ENCODE results near the gene ZNF281. TPM values are rescaled to one million over a fixed set of nuclear protein-coding genes. Genes with fewer than 3 reads are reported as not detected.

ZNF281 gene
- total RNA-seq, 4 donors from 2014 or later: 15.3 to 24.7 (median 18.5) TPM

DNA sequence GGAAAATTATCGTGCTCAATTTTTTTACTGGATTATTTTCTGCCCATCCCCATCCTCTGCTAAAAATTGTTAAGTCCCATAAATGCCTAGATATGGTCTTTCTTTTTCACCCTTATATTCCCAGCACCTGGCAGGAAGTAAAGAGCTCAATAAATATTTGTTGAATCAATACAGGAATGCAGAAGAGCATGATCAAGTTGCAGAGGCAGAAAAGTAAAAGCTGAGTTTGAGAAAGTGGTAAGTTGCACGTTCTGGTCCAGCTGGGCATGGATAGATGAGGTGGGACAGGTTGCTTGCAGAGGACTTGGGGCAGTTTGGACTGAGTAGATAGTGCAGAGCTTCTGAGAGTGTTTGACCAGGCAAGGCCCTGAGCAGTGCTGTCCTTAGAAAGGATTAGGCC lies 40.1 kb downstream of the ZNF281 start:
- intact Hi-C loops (cut with DNase I; ENCODE audit: low total_unique reads): no loop called here
- Histone ChIP-seq H3K27ac (no peak overlapping the region), H3K4me3 (no peak overlapping the region), H3K27me3 (no peaks in the 10 kb centered on the region), H3K36me3 (no peaks in the 10 kb centered on the region), H3K9me3 (no peaks in the 10 kb centered on the region), H3K4me1 (no peaks in the 10 kb centered on the region)
- TF ChIP-seq, protein P1, sequence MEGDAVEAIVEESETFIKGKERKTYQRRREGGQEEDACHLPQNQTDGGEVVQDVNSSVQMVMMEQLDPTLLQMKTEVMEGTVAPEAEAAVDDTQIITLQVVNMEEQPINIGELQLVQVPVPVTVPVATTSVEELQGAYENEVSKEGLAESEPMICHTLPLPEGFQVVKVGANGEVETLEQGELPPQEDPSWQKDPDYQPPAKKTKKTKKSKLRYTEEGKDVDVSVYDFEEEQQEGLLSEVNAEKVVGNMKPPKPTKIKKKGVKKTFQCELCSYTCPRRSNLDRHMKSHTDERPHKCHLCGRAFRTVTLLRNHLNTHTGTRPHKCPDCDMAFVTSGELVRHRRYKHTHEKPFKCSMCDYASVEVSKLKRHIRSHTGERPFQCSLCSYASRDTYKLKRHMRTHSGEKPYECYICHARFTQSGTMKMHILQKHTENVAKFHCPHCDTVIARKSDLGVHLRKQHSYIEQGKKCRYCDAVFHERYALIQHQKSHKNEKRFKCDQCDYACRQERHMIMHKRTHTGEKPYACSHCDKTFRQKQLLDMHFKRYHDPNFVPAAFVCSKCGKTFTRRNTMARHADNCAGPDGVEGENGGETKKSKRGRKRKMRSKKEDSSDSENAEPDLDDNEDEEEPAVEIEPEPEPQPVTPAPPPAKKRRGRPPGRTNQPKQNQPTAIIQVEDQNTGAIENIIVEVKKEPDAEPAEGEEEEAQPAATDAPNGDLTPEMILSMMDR (IDR thresholded peaks at IDR 0.05): no peak
- TF ChIP-seq POLR2A (IDR thresholded peaks at IDR 0.05): no peak
- DNase-seq: no peak

DNA sequence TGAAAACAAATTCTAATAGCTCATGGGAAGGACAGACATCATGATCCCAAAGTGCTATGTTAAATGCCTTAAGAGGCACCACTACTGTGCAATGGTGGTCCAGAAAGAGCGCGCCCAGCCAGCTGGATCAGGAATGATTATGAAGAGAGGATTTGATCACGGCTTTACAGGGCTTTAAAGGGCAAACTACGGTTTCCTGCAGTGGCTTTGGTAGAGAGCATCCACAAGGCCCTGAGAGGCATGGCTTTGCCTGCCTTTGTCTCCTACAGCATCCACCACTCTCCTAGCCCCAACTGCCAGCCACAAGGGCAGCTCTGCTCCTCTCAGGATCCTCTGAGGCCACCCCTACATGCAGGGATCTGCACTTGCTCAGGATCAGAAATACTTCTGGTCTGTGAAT lies 40.7 kb downstream of the ZNF281 start:
- intact Hi-C loops (cut with DNase I; ENCODE audit: low total_unique reads): no loop called here
- no peak overlapping the region for H3K4me3 ChIP-seq
- DNase-seq: no peak
- no peaks in the 10 kb centered on the region for H3K27me3 ChIP-seq
- H3K27ac ChIP-seq: no peak overlapping the region
- no peaks in the 10 kb centered on the region for H3K36me3 ChIP-seq
- TF ChIP-seq POLR2A (IDR thresholded peaks at IDR 0.05): no peak
- TF ChIP-seq, protein P1 (IDR thresholded peaks at IDR 0.05): no peak
- no peaks in the 10 kb centered on the region for H3K9me3 ChIP-seq
- no peaks in the 10 kb centered on the region for H3K4me1 ChIP-seq

DNA sequence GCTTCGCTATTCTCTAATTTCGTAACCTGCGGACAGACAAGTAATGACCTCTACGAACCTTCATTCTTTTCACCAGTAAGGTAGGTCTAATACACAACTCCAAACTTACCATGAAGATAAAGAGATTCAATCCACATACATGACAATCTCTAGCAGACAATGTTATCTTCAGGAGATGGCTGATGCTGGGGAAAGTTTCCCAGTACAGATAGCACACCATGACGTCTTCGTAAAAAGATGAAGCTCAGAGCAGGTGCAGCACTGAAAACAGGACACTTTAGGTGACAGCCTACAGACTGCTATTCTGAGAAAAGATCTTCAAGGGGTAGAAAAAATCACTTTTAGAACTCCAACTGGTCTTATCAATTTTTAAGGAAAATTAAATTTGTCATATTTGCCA lies 41.3 kb downstream of the ZNF281 start:
- no peak for TF ChIP-seq POLR2A (IDR thresholded peaks at IDR 0.05)
- TF ChIP-seq, protein P1 (IDR thresholded peaks at IDR 0.05): no peak
- DNase-seq: no peak
- H3K4me1 ChIP-seq: no peaks in the 10 kb centered on the region
- no peaks in the 10 kb centered on the region for H3K9me3 ChIP-seq
- intact Hi-C loops (cut with DNase I; ENCODE audit: low total_unique reads): no loop called here
- H3K27ac ChIP-seq: no peak overlapping the region
- H3K4me3 ChIP-seq: no peak overlapping the region
- no peaks in the 10 kb centered on the region for H3K27me3 ChIP-seq
- H3K36me3 ChIP-seq: no peaks in the 10 kb centered on the region

DNA sequence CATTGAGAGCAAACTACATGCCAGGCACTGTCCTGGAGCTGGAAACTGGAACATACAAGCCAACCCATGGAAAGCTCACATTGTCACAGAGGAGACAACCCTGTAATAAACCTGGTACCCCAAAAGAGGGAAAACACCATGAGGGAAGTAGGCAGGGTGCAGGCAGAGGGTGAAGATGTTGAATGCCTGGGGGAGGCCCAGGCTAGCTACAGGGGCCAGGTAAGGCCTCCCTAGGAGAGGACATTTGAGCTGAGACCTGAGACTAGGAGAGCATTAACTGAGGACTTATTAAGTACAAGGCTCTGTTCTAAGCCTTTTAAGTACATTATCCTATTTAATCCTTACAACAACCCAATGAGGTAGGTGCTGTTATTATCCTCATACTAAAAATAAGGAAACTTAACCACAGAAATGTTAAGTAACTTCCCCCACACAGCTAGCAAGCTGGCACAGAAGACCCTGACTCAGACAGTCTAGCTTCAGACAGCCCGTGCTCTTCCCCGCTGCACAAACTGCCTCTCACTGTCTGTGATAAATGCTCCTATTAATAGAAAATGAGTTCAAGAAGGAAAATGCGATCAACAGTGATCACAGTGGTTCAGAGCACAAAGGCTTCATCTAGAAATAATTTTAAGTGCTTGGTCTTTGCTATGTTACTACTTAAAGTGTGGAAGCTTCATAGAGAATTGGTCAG lies 41.8 kb downstream of the ZNF281 start:
- DNase-seq: no peak
- H3K27ac ChIP-seq: no peak overlapping the region
- intact Hi-C loops (cut with DNase I; ENCODE audit: low total_unique reads): no loop called here
- H3K4me3 ChIP-seq: no peak overlapping the region
- no peaks in the 10 kb centered on the region for H3K4me1 ChIP-seq
- TF ChIP-seq, protein P1 (IDR thresholded peaks at IDR 0.05): no peak
- TF ChIP-seq POLR2A (IDR thresholded peaks at IDR 0.05): no peak
- no peaks in the 10 kb centered on the region for H3K9me3 ChIP-seq
- no peaks in the 10 kb centered on the region for H3K27me3 ChIP-seq
- H3K36me3 ChIP-seq: no peaks in the 10 kb centered on the region

DNA sequence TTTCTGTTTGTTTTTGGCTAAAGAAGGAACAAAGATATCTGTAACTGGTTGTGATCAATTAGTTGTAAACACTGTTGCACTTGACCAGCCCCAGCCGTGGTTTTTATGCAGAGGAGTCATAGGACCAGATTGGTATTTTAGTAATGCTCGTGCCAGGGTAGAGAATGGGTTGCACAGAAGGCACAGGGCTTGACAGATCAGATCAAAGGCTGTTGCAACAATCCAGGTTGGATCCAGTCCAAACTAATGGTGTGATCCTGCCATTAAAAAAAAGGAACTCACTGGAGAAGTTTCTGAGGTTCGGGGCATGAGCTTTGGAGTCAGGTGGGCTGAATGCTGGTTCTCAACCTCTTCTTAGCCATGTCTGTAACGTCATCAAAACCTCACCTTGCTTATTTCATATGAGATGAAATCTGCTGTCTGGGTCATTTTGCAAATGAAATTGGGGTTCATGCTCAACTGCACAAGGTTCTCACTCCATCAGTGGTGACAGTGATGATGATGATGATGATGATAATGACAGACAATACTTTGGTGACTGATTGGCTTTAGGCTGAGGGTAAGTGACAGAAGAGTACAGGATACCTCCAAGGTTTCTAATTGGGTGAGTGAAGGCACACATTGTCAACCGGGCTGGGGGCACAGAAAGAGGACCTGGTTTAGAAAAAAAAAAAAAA lies 43.1 kb downstream of the ZNF281 start:
- H3K4me1 ChIP-seq: no peaks in the 10 kb centered on the region
- H3K27me3 ChIP-seq: no peaks in the 10 kb centered on the region
- H3K4me3 ChIP-seq: no peak overlapping the region
- no peaks in the 10 kb centered on the region for H3K9me3 ChIP-seq
- no peaks in the 10 kb centered on the region for H3K36me3 ChIP-seq
- H3K27ac ChIP-seq: no peak overlapping the region
- no peak for DNase-seq
- intact Hi-C loops (cut with DNase I; ENCODE audit: low total_unique reads): no loop called here
- TF ChIP-seq POLR2A (IDR thresholded peaks at IDR 0.05): no peak
- TF ChIP-seq, protein P1 (IDR thresholded peaks at IDR 0.05): no peak

Measured in uterus (tissue), 4 donors.